Activated CD8-positive, alpha-beta memory T cell treated with anti-CD3 and anti-CD28 coated beads for 48 hours (primary cell): ENCODE results near the gene WDR88.
"Not testable (repeated sequence)": the region's sequence is repeated elsewhere in the genome, so short reads cannot be mapped to it uniquely, and the experiment has no call there.

Experiments
- DNase-seq, 3 experiments: peaks; one replicate each; pipeline ENCODE4 v3.0.0-alpha.2; 2020; ENCODE audit warnings: low read depth in 2 of 3, low spot score in 2 of 3

The WDR88 gene

DNA sequence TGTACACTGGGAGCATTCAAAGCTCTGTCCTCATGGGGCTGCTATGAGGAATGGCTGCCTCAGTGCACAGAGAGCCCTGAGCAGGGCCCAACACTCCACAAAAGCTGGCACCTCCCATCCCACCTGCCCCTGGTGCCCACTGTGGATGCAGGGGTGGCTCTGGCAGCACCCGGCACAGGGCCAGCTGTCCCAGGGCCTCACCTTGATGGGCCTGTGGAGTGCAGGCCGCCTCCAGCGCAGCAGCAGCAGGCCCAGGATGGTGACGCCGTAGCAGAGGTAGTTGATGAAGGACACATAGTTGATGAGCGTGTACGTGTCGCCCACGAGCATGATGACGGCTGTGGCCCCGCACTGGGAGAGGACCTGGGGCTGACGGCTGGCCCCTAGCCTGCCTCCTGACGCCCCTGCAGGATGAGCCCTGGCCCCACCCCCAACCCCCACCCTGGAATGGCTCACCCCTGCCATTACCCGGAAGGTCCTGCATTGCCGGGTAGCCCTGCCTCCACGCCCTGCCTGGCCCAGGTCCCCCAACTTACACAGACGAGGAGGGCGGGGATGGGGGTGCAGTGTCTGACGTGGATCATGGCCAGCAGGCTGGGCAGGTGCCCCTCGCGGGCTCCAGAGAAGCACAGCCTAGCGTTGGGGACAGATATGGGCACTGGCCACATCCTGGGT is 78.5 kb downstream of the WDR88 start:
- no peak for DNase-seq

DNA sequence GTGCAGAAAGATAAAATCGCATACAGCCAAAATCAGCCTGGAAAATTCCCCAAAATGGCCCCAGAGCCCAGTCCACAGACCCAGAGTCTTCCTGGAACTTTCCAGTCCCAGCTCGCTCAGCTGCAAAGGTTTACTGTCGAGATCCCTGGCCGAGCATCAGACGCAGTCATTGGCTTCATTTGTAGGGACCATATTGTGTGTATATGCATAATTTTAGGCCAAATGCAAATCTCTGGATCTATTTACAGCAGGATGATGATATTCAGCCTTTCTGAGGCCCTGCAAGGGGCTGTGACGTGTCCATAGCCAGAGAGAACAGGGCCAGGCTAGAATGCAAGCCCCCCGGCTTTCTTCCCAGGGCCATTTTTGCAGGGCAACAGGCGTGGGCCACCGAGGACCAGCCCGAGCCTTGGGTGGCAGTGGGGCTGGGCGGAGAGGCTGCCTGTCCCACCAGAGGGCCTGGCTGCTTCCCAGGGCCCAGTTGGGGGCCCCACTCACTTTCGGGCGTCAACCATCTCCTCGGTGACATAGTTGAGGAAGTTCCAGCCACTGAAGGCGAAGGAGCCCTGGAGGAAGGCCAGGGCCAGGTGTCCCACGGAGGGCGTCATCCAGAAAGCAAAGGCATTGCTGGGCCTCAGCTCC is 80.0 kb downstream of the WDR88 start:
- DNase-seq: no peak

- no peak for DNase-seq
These were observed 80.7 kb downstream of the WDR88 start for GRCh38 chr19:33212436-33213172.

DNA sequence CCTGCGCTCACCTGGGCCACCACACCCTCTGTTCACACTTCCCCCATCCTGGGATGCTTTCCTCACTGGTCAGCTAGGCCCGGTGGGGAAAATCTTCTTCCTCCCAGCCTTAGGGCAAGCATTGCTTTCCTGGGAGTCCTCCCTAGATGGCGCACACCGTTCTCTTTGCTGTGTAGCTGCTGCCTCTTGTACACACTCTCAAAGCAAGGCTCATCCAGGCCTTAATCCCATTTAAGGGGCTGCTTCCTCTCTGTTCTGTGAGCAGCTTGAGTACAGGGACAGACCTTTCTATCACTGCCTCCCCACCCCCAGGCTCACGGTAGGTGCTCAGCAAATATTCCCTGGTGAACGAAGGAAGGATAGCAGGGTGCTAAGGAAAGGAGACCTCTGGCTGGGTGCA is 82.7 kb downstream of the WDR88 start:
- DNase-seq: no peak

GRCh38 chr19:33215438-33216197 is 83.7 kb downstream of the WDR88 start:
- DNase-seq: no peak

DNA sequence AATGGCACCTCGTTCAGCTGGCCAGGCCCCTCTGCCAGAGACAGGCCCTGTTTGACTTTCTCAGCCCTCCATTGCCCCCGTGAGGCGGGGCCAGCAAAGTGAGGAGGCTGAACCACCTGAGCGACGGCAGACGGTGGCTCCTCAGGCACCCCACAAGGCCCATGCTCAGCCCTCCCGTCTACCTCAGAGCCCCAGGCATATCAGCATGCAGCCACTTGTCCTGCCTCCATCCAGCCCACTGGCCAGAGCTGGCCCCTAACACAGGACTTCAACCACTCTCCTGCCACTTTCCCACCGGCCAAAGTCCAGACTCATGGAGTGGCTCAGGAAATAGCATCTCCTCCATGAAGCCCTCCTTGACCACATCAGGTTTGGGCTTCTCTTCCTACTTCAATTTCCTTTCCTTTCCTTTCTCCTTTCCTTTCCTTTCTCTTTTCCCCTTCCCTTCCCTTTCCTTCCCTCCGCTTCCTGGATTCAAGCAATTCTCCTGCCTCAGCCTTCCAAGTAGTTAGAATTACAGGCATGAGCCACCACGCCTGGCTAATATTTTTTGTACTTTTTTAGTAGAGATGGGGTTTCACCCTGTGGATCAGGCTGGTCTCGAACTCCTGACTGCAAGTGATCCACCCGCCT is 84.4 kb downstream of the WDR88 start:
- DNase-seq: no peak

- DNase-seq: no peak
These were observed 86.0 kb downstream of the WDR88 start for GRCh38 chr19:33217881-33218280.

DNA sequence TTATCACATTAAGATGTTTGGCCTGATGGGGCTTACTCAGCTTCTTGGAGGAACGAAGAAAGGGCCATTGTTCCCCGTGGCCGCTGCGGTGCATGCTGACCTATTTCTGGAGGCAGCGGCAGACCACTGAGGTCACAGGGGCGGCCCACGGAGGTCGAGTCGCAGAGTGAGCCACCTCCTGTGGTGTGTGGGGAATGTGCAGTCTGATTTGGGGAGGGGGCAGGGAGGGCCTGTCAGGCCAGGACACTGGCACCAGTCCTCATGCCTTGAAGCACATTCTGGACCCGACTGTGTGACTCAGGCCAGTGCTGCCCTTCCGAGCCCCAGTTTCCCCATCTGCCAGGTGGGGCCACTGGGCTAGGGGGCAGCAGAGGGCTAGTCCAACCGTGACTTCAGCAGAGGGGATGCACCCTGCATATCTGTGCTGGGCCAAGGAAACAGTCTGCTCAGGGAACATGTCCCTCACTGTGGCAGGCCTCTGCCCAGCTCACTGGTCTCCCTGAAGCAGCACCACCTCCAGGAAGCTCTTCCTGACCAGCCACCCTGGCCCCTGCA is 87.4 kb downstream of the WDR88 start:
- DNase-seq: no peak

DNA sequence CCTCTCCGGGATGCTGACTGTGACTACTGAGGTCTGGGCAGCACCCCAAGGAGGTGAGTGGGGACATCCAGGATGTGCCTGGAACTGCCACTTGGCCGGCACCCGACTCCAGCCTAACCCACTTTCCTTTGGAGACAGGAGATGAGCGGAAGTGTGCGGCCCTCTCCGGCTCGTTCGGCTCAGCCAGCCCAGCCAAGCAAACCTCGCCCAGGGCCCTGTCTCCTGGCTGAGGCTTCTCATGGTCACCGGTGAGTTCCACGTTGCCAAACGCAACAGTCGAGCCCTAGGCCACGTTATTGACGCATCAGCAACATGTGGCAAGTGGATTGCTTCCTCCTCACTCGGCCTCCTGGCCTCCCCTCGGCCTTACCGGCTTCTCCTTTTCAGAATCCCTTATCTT is 88.2 kb downstream of the WDR88 start:
- no peak for DNase-seq

DNA sequence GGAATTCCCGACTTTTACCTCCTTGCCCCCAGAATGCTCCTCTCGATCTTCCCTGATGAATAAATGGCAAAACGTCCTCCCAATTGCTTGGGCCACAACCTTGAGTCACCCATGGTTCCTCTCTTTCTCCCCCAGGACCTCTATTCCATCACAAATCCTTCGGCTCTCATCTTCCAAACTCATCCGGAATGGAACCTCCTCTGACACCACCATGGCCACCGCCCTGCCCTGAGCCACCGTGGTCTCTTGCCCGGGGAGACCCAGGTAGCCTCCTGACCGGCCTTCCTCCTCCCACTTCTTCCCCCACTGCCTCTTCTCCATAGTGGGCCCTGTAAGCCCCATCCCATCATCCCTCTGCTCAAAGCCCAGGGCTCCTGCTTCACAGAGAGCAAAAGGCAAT is 88.8 kb downstream of the WDR88 start:
- DNase-seq: no peak

- DNase-seq: no peak
These were observed 89.7 kb downstream of the WDR88 start for GRCh38 chr19:33221638-33222037.

GRCh38 chr19:33222255-33222654 is 90.3 kb downstream of the WDR88 start:
- not testable (repeated sequence) for DNase-seq

DNA sequence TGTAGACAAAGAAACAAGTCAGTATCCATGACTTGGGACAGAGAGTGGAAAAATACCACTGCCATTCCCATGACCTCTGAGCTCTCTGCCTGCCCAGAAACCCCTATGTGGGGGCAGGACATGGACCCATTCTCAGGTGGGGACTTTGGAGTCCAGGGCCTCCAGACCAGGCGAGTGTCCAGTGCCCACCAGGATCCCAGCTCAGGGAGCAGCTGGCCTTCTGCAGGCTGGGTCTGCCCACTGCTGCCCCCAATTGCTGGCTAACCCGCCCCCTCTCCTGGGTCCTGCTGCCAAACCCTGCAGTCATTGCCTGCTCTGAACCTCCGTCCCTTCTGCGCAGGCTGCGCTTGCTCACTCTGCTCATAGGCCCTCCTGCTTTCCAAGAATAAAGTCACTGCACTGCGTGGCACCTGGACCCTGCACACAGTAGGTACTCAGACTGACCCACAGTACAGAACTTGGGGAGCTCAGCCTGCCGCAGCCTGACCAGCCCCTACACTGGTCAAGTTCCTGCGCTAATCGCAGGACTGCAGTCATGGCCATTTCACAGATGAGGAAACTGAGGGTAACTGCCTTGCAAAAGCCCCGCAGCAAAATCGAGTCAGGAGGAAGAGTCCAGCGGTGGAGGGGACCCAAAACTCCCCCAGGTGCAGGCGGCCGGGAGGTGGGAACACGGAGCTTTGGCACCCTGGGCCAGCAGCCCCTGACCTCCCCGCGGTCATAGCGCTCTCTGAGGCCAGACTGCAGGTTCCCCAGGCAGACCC is 93.0 kb downstream of the WDR88 start:
- no peak for DNase-seq
